CD4-positive, alpha-beta T cell treated with Interferon gamma for 1 hour (primary cell): ENCODE data around the gene SLC38A10.

Experiments
- DNase-seq: peaks from one replicate; pipeline ENCODE4 v3.0.0-alpha.2; 2020

Gene SLC38A10

DNA sequence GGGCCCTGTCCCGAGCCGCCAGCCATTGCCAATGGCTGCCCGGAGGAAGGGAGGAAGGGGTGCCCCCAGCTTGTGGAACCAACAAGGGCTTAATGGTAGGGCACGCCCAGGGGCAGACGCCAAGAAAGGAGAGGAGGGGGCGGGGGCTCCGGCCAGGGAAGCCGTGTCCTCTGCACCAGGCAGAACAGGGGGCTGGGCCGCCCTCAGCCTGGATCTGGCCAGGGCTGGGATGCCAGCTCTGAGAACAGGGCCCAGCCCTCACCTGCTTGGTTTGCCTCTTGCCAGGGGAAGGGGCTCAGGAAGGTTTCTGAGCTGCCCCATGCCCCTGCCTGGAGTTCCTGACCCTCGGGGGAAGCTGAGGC lies 35.8 kb upstream of the SLC38A10 start:
- no peak for DNase-seq

DNA sequence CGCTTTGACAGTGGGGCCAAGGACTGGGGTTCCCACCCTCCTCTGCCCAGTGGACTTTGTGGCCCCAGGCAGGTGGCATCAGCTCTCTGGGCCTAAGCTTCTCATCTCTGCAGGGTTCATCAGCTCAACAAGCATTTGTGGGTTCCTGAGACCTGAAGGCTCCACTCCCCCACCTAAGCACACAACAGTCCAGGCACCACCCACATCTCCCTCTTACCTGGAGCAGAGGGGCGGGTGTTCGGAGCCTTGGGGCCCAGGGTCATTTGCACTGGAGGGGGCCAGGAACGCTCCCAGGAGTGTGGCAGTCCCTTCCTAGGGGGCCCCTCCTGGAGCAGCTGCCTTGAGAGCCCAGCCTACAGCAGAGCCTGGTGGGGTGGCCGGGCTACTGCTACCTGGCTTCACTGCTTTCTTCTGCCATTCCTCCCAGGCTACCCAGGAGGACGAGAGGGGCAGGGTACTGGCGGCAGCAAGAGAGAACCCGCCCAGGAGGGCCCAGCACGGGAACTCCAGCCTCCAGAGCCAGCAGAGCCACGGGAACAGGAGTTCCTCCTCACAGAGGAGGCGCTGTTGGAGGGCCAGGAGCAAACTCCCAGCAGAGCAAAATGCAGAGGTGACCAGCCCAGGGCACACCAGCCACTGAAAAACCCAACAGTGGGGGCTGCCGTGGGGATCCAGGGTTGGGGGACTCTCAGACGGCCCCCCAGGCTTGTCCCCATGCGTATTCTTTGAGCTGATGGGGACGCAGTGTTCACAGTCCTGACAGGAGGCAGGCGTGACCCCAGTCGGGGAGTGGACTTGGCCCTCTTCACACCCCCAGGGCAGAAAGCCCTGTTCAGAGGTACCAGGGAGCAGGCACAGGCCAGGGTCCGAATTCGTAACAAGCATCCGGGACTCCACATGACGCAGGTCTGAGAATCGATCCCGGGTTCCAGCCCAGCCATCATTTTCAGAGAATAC lies 35.1 kb upstream of the SLC38A10 start:
- no peak for DNase-seq

DNA sequence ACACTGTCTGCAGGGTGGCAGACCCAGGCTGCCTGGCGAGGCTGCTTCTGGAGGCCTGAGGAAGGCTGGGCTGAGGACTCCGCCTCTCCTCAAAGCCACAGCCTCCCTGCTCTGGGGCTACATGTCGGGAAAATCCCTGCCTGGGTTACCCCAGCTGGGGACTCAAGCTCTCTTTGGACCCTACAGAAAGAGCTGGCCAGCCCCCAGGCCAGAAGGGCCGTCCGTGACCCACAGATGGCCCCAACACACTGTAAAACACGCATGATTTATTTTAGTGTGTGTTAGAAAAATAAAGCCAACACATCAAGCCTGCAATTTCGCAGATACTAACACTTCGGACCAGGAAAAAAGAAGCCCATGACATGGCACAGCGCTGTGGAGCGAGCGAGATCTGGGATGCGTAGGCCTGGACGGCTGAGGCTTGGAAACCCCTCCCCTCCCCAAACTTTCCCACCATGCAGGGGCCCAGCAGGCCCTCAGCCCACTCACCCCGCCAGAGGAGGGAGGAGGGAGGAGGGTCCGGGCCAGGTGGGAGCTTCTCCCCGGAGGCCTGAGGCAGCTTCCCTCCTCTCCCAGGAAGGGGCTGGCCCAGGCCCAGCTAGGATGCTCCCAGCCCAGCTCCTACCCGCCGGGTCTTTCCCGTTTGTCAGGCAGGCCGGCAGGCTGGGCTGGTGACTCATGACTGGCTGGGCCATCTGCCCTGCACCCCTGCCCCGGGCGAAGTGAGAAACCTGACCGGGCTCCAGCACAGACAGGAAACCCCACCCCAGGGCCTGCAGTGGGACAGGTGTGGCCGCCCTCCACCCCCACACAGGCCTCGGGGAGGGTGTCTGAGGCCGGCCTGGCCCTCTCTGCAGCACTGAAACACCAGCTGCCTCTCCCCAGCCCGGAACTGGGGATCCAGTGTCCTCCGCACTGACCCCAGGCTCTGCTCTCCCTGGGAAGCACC lies 34.1 kb upstream of the SLC38A10 start:
- peak; percentile 48 for DNase-seq

DNA sequence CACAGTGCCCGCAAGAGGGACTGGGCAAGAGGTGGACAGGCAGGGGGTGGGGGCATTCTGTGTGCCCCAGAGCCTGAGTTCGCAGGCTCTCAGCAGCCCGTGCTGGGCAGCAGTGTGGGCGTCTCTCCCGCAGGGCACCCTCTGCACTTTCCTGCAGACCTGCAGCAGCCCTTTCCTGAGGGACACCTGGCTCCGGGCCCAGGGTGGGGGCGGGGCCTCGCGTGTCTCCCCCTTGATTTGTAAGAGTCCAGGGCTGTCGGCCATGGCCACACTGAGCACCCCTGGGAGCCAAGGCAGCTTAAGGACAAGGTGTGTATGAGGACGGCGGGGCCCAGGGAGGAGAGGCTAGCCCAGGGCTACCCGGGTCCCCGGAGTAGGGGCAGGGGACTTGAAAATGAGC lies 33.4 kb upstream of the SLC38A10 start:
- no peak for DNase-seq

DNA sequence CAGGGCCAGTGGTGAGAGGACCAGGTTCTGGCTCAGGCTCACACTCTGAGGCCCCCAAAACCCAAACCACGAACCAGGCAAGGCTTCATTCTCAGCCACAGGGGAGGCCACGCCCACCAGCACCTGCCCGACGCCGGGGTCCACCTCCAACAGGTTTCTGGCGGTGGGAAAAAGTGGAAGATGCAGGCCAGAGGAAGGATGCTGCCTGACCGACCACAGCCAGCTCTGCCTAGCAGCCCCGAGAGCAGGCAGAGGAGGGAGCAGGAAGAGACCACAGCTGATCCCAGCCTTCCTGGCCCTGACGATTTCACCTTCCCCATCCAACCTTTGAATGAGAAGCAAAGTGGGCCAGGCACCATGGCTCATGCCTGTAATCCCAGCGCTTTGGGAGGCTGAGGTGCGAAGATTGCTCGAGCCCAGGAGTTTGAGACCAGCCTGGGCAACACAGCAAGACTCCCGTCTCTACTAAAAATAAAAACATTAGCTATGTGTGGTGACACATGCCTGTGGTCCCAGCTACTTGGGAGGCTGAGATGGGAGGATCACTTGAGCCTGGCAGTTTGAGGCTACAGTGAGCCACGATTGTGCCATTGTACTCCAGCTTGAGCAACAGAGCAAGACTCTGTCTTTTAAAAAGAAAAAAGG lies 30.7 kb upstream of the SLC38A10 start:
- no peak for DNase-seq

DNA sequence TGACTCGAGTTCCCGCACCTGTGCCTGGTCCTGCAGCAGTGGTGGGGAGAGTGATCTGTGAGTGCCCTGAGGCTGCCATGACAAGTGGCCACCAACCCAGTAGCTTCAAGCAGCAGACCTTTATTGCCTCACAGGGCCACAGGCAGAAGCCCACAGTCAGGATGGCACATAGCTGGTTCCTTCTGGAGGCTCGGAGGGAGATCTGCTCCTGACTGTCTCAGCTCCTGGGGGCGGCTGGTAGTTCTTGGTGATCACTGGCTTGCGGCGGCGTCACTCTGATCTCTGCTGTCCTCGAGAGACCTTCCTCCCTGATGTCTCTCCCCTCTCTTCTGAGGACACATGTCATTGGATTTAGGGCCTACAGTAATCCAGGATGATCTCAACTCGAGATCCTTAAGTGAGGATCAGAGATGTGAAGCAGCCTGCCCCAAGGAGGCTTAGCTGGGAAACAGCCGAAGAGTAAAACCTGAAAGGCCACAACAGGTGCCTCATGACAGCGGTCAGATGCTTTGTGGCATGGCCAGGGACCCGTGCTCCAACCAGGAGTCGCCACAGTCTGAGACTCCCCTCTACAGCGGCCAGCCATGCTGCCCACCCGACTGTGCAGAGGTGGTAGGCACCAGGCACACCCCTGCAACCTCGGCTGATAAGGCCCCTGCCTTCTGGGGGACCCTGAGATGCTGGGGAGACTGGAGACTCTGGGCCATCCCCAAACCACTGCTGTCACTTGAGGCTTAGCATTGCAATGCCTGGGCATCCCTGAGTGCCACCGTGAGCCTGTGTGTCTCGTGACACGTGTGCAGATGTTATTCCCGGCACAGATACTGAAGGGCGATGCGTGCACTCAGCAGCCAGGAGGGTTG lies 30.0 kb upstream of the SLC38A10 start:
- no peak for DNase-seq

DNA sequence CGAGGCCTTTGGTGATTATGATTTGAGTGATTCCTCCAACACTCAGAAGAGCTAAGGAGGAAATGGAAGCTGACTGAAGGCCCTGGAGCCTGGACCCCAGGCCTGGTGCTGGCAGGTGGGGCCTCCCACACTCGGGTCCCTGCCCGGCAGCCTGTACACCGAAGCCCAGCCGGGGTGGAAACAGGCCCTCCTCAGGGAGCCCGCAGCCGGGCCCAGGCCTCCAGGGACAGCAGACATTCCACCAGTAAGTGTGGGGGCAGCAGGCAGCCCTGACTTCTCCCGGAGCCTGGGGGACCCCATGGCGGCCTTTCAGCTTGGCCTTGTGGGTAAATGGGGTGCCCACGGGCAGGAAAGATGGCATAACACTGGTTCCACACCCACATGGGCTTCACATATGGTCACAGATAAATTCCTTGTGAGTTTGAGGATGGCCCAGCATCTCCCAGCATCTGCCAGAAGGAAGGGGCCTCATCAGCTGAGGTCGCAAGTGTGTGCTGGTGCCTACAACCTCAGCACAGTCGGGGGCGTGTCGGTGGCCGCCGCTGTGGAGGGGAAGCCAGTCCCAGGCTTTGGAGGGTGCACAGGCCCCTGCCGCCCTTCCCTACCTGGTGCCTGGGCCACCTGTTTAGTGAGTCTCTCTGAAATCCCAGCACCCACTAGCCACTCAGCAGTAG lies 29.2 kb upstream of the SLC38A10 start:
- no peak for DNase-seq

DNA sequence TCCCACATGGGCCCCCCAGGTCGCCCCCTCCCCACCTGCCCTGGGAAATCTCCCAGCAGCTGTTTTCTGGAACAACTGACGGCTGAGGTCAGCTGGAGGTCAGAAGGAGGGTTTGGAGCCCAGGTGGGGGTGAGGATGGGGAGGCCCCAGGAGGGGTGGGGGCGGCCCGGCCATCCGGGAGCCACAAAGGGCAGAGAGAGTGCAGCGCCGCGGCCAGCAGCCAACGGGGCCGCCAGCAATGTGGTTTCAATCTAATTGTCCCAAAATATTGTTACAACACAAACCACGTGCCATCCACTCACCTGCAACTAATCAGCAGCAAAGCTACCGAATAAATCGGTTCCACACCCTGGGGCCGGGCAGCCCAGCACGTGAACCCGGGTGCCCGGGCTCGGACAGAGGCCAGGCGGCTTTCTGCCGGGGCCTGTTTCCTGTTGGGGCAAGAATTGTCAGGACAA lies 28.3 kb upstream of the SLC38A10 start:
- no peak for DNase-seq

DNA sequence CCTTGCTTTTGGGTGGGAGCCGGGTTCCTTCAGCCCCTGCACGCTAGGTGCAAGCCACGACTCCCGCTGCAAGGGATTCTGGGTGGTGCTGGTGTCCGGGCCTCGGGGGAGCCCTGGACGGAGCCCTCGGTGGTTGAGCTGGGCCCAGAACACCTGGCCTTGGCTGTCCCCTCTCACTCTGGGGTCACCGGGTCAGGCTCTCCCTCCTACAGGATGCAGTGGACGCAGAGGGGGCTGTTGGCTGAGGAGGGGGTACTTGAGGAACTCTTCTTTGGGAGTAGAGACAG lies 27.9 kb upstream of the SLC38A10 start:
- no peak for DNase-seq

DNA sequence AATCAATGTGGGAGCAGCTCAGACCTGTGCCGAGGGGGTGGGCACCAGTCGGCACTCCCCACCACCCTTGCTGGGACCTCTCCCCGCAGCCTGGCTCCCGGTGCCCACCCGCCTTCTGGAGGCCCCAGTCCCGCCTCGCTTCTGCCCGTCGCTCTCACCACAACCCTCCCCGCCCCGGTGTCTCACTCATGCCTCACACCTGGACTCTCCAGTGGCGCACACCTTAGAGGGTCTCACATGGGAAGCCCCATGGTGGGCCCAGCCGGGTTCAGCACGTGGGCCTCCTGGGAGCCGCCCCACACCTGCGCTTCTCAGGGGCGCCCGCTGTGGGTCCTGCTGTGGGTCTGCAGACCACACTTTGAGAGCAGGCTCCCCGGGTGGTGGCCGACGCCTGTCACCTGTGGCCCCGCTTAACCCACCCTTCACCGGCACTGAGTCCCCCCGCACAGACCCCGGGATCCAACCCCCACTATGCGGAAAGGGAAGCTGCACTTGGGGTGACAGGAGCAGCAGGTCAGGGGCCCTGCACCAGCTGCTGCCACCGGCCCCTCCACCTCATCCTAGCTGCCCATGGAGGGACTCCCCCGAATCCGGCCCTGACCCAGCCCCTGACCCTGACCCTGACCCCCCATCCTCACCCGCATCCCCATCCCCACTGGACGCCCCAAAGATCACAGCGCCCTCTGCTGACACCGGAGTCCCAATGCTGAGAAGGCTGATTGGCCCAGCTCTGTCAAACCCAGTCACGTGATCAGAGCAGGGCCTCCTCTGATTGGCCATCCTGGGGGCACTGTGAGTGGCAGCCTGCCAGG lies 27.4 kb upstream of the SLC38A10 start:
- peak; percentile 31 for DNase-seq

DNA sequence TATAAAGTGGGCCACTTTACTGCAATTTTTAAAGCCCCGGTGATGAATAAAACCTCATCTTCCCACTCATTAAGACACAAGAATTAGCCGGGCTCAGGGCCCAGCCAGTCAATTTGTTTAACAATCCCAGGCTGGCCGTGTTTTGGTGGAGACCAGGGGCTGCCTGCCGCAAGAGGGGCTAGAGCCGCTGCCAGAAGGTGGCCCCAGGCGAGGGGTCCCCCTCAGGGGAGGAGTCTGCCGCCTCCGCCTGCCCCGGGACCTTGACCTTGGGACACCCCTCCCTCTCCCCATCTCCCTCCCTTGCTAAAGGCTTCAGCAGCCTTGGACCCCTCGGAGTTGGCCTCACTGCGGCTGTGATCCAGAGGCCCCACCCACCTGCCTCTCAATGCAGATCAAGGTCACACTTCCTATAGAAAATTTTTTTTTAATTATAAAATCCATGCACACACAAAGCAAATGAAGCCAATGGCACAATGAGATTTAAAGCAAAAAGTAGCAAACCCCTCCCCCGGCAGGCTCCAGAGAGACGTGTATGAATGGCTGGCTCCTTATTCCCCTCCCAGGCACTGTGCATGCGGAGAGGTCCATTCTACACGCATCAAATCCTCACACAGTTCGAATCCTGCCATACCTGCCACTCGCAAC lies 23.0 kb upstream of the SLC38A10 start:
- no peak for DNase-seq

DNA sequence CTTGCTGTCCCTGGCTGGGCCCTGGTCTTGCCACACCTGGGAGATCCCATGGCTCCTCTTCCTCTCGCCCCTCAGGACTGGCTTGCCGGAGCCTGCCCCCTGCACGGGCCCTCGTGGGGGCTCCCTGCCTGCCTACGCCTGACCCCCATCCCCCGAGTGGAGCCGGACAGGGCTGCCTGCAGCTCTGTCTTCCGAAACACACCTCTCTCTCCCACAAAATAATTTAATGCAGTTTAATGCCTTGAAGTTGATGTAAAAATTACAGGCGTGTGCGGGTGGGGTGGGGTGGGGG lies 22.4 kb upstream of the SLC38A10 start:
- DNase-seq: no peak

DNA sequence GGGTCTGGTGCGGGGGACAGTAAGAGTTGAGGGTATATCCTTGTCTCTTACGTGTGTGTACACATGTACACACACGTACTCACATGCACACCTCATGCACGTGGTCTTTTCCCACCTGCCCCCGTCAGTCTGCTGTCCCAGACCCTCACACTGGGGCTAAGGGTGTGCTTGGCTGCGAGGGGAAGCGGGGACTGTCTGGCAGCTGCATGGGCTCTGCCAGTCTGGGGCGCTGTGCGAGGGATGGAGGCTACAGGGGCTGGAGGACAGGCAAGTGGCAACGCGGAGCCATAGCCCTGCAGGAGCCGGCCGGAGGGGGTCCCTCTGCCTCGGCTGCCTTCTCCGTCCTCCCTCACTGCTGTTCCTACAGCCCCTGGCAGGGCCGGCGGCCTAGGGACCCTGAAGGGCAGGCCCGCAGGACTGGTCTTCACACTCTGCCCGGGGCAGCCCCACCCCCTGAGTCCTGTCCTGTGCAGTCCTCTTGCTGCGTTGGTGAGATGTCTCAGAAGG lies 20.8 kb upstream of the SLC38A10 start:
- no peak for DNase-seq

DNA sequence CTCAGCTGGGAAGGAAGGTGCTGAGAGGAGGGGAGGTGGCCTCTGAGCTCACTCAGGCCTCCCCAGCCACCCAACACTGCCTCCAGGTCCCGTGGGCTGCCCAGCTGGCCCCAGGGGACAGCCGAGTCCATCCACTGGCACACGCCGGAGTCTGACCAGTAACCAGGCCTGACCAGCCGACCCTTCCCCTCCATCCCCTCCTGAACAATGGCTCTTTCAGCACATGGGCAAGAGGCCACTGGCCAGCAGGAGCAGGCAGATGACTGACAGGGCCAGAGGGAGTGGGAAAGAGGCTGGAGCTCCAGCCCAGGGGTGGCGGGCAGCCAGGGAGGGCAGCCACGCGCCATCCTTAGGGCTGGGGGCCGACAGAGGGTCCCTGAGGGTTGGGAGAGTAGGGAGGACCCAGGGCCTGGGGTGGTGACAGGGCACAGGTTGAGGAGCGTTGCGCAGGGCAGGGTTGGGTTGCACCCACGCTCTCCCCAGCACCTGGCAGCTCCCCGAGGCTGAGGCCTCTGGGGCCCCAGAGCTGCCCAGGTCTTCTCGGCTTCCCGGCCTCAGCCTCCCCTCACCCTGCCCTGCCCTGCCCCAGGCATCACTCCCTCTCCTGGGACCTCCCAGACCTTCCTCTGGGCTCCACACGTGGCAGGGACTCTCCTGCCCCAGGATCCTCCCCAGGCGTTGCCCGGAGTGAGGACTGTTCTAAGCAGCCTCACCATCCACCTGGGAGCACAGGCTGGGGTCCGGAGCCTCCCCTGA lies 20.2 kb upstream of the SLC38A10 start:
- DNase-seq: no peak

DNA sequence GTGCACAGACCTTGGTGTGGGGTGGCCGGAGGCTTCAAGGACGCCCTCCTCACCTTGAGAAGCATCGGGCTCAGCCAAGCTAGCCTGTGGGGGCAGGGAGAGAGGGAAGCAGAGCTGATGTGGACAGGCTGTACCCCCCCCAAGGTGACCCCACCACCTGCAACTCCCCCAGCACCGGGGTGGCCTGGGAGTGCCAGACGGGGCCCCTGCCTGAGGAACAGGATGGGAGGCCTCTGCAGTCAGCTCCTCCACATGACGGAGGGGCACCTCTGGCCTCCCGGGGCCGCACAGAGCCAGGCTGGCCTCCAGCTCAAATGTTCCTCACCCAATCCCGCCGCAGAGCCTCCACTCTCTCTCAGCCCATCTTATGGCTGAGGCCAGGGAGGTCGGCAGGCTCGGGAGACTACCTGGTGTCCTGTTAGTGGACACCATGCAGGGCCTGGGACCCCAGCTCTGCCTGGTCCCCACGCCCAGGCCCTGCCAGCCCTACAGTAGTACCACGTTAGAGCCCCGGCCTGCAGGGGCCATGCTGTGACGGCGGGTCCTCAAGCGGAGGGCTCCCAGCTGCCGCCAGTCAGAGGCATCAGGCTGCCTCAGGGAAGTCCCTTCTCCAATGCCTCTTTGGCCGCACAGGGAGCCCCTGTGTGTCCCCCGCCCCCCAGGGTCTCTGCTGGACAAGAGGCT lies 19.4 kb upstream of the SLC38A10 start:
- DNase-seq: no peak

DNA sequence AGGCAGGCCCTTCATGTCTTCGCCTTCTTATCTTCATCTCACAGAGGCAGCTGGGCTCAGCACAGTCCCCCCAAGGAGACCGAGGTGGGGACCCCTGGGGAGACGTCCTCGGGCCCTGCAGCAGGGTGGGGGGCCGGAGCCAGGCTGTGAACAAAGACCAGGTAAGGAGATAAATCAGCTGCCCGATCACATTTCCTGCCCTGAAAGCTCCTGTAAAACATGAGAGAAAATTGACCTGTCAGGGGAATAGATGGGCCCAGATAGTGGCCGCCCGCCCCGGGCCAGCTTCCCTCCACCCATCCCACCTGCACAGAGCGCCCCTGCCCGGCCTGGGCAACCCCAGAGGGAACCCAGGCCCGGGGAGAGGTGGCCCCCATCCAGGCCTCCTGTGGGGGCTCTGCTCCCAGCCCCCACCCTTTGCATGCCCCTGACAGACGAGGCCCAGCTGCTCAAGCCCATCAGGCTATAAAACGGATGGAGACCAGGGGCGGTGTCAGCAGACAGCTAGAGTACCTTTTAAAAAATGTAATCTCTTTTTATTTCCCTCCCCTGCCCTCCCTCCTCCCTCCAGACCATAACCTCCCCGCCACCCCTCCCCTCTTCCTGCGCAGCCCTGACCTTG lies 18.8 kb upstream of the SLC38A10 start:
- DNase-seq: no peak

DNA sequence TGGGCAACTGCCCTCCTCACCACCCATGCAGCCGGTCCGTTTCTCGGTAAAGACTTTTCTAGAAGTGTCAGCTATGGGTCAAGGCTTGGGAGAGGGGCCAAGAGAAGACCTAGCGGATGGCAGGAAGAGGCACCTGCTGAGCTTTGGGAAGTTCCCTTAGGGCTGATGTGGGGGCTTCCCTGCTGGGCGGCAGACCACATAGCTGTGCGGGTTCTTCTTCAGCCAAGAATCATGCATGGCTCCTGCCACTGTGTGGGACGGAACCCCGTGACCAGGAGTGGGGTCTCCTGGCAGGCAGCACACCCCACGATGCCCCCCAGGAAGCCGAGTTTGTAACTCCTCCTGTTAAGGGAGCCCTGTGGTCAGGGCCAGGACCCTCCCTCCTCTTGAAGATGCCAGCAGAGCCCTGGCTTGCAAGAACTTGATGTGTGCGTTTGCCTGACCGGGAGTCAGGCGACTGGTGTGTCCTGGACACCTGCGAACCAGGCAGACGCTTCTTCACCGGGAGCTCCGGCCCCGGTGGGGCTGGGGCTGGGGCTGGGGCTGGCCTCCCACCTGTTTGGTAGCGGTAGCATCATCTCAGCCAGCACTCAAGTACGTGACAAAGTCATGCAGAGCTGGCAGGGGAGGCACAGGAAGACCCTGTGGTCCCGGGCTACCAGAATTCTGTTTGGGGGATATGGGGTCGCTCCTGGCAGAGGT lies 17.7 kb upstream of the SLC38A10 start:
- no peak for DNase-seq

DNA sequence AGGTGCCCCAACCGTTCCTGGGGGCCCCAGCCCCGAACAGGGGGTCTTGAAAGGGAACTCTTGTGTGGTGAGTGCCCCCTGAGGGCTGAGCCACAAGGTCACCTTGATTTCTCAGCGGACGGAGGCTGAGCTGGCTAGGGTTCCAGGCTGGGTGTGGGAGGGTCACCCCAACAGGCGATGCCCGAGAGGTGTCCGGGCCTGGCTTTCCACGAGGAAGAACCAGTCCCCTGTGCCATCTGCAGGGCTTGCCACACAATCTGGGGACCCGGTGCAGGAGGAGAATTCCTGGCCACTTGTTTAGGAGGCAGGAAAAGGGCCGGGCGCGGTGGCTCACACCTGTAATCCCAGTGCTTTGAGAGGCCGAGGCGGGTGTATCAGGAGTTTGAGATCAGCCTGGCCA lies 16.8 kb upstream of the SLC38A10 start:
- DNase-seq: no peak
